Measurements from ENCODE around the gene HMCN2. TPM values are rescaled to one million over a fixed set of nuclear protein-coding genes. Genes with fewer than 3 reads are reported as not detected.

HMCN2 gene
- total RNA-seq, 1 donor from 2014 or later: 9.3 TPM

DNA sequence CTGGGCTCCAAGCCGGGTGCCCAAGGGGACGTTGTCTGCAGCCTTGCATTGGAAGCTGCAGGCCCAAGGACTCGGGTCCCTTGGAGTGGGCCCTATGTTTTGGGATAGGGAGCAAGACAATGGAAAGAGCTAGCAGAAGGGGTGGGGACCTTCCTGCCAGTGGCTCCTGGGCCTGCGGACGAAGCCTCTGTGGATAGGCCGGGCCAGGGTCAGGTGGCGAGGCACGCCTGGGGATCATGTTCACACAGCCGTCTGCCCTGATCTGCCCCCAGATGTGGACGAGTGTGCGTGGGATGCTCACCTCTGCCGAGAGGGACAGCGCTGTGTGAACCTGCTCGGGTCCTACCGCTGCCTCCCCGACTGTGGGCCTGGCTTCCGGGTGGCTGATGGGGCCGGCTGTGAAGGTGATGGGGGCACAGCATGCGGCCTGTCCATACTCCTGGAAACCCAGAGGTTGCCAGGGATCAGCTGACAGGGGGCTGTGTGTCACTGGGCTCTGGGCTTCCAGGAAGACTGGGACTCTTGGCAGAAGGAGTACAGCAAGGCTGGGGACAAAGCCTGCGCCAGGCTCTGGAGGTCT lies 162.6 kb downstream of the HMCN2 start:
- no peak for DNase-seq
- Mint-ChIP-seq H3K9me3 (ENCODE audit: unreplicated experiment) (peaks cover 8% of the 10 kb centered on the region), H3K4me1 (ENCODE audit: low read depth, unreplicated experiment) (peaks cover 6% of the 10 kb centered on the region), H3K36me3 (ENCODE audit: unreplicated experiment) (no peaks in the 10 kb centered on the region), H3K4me3 (ENCODE audit: unreplicated experiment) (no peak overlapping the region), H3K27me3 (ENCODE audit: unreplicated experiment) (peaks cover 9% of the 10 kb centered on the region), H3K27ac (ENCODE audit: unreplicated experiment) (no peak overlapping the region)
- TF ChIP-seq, protein P1, sequence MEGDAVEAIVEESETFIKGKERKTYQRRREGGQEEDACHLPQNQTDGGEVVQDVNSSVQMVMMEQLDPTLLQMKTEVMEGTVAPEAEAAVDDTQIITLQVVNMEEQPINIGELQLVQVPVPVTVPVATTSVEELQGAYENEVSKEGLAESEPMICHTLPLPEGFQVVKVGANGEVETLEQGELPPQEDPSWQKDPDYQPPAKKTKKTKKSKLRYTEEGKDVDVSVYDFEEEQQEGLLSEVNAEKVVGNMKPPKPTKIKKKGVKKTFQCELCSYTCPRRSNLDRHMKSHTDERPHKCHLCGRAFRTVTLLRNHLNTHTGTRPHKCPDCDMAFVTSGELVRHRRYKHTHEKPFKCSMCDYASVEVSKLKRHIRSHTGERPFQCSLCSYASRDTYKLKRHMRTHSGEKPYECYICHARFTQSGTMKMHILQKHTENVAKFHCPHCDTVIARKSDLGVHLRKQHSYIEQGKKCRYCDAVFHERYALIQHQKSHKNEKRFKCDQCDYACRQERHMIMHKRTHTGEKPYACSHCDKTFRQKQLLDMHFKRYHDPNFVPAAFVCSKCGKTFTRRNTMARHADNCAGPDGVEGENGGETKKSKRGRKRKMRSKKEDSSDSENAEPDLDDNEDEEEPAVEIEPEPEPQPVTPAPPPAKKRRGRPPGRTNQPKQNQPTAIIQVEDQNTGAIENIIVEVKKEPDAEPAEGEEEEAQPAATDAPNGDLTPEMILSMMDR (IDR thresholded peaks at IDR 0.05; ENCODE audit: partially characterized antibody, unreplicated experiment): no peak

DNA sequence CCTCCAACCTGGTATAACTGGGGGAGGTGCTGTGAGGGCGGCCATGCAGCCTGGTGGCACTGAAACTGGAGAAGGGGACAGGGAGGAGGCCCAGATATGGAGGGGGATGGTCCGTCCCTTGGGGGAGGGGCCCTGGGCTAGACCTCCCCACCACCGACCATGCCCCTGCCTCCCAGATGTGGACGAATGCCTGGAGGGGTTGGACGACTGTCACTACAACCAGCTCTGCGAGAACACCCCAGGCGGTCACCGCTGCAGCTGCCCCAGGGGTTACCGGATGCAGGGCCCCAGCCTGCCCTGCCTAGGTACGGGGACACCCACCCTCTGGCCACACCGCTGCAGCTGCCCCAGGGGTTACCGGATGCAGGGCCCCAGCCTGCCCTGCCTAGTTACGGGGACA lies 163.8 kb downstream of the HMCN2 start:
- H3K27ac Mint-ChIP-seq (ENCODE audit: unreplicated experiment): no peak overlapping the region
- H3K36me3 Mint-ChIP-seq (ENCODE audit: unreplicated experiment): no peaks in the 10 kb centered on the region
- DNase-seq: no peak
- H3K4me1 Mint-ChIP-seq (ENCODE audit: low read depth, unreplicated experiment): peaks cover 6% of the 10 kb centered on the region
- H3K9me3 Mint-ChIP-seq (ENCODE audit: unreplicated experiment): peaks cover 5% of the 10 kb centered on the region
- H3K4me3 Mint-ChIP-seq (ENCODE audit: unreplicated experiment): no peak overlapping the region
- H3K27me3 Mint-ChIP-seq (ENCODE audit: unreplicated experiment): peaks cover 7% of the 10 kb centered on the region
- TF ChIP-seq, protein P1 (IDR thresholded peaks at IDR 0.05; ENCODE audit: partially characterized antibody, unreplicated experiment): no peak

DNA sequence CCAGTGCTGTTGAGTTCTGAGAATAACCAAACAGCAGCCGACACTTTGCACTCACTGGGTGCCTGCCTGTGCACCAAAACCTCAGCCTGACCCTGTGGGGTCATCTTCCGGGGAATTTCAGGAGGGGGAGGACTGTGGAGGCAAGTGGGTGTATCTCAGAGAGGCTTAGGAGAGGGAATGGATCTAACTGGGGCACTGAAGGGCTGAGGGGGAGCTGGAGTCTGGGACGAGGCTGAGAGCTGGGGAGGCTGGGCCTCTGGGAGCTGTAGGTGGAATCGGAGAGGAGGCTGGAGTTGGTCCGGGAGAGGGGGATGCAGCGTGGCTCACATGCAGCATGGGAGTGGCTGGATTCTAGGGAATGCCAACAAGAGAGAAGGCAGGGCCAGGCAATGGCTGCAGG lies 164.3 kb downstream of the HMCN2 start:
- no peaks in the 10 kb centered on the region for H3K36me3 Mint-ChIP-seq (ENCODE audit: unreplicated experiment)
- H3K9me3 Mint-ChIP-seq (ENCODE audit: unreplicated experiment): peaks cover 5% of the 10 kb centered on the region
- H3K27me3 Mint-ChIP-seq (ENCODE audit: unreplicated experiment): peaks cover 7% of the 10 kb centered on the region
- peaks cover 6% of the 10 kb centered on the region for H3K4me1 Mint-ChIP-seq (ENCODE audit: low read depth, unreplicated experiment)
- no peak for DNase-seq
- TF ChIP-seq, protein P1 (IDR thresholded peaks at IDR 0.05; ENCODE audit: partially characterized antibody, unreplicated experiment): no peak
- no peak overlapping the region for H3K4me3 Mint-ChIP-seq (ENCODE audit: unreplicated experiment)
- no peak overlapping the region for H3K27ac Mint-ChIP-seq (ENCODE audit: unreplicated experiment)

DNA sequence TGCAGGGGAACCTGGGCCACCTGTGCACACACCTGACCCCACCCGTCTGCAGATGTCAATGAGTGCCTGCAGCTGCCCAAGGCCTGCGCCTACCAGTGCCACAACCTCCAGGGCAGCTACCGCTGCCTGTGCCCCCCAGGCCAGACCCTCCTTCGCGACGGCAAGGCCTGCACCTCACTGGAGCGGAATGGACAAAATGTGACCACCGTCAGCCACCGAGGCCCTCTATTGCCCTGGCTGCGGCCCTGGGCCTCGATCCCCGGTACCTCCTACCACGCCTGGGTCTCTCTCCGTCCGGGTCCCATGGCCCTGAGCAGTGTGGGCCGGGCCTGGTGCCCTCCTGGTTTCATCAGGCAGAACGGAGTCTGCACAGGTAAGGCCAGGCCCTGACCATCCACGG lies 164.7 kb downstream of the HMCN2 start:
- Mint-ChIP-seq H3K4me3 (ENCODE audit: unreplicated experiment) (no peak overlapping the region), H3K36me3 (ENCODE audit: unreplicated experiment) (no peaks in the 10 kb centered on the region), H3K4me1 (ENCODE audit: low read depth, unreplicated experiment) (peaks cover 6% of the 10 kb centered on the region), H3K9me3 (ENCODE audit: unreplicated experiment) (peaks cover 5% of the 10 kb centered on the region), H3K27ac (ENCODE audit: unreplicated experiment) (no peak overlapping the region), H3K27me3 (ENCODE audit: unreplicated experiment) (peaks cover 7% of the 10 kb centered on the region)
- no peak for DNase-seq
- TF ChIP-seq, protein P1 (IDR thresholded peaks at IDR 0.05; ENCODE audit: partially characterized antibody, unreplicated experiment): no peak

DNA sequence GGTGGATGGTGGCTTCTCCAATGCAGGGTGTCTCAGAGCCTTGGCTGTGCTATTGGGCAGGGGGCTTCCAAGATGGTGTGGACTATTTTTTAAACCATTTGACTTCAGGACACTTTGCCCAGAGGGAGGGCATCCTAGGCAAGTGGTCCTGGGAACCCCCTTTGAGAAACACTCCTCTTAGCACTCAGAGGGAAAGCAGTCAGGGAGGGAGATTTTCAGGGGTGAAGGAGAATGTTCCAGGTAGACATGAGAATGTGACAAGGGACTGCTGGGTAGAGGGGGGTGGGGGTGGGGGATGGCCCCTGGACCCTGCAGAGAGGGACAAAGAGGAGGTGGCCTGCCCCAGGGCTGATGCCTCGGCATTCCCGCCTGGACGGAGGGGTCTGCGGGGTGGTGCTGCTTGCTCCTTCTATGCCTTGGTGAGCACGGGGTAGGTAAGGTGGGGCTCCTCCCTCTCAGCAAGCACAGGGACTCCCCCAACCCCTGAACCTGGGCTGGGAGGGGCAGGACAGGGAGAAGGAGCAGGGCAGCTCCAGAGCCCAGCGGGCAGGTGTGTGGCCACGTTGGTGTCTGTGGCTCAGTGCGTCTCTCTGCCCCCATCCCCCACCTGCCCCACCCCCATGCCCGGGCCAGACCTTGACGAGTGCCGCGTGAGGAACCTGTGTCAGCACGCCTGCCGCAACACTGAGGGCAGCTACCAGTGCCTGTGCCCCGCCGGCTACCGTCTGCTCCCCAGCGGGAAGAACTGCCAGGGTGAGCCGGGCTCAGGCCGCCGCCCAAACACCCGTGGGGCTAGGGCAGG lies 165.4 kb downstream of the HMCN2 start:
- no peaks in the 10 kb centered on the region for H3K36me3 Mint-ChIP-seq (ENCODE audit: unreplicated experiment)
- TF ChIP-seq, protein P1 (IDR thresholded peaks at IDR 0.05; ENCODE audit: partially characterized antibody, unreplicated experiment): no peak
- H3K4me3 Mint-ChIP-seq (ENCODE audit: unreplicated experiment): no peak overlapping the region
- peaks cover 5% of the 10 kb centered on the region for H3K27me3 Mint-ChIP-seq (ENCODE audit: unreplicated experiment)
- H3K9me3 Mint-ChIP-seq (ENCODE audit: unreplicated experiment): peaks cover 5% of the 10 kb centered on the region
- DNase-seq: no peak
- no peak overlapping the region for H3K27ac Mint-ChIP-seq (ENCODE audit: unreplicated experiment)
- H3K4me1 Mint-ChIP-seq (ENCODE audit: low read depth, unreplicated experiment): peaks cover 6% of the 10 kb centered on the region

Measured in glutamatergic neuron (in vitro differentiated cells).